PFSK-1 (cell line): Measurements from ENCODE around the gene ADAM15.

Experiments
- FOXP2 ChIP-seq: optimal IDR thresholded peaks from 2 replicates; pipeline ENCODE3; 2011; ENCODE audit warnings: borderline replicate concordance, control low read depth, inconsistent platforms; ENCODE audit not compliant: insufficient read depth; ENCODE audit errors: extremely low read length, extremely low read depth
- POLR2AphosphoS5 ChIP-seq: IDR thresholded peaks from 2 replicates; pipeline ENCODE4 v1.6.1; 2012; ENCODE audit warnings: low read depth, mild to moderate bottlenecking, control low read depth, low read length, moderate library complexity
- REST ChIP-seq, 2 experiments: IDR thresholded peaks; 2 replicates each; pipeline versions ENCODE4 v1.6.1 to v1.8.0; 2011 to 2012; ENCODE audit warnings: low read depth in 2 of 2, low read length in 2 of 2, control low read depth in 1 of 2, inconsistent platforms in 1 of 2, mild to moderate bottlenecking in 1 of 2, moderate library complexity in 1 of 2; ENCODE audit not compliant: insufficient read depth in 1 of 2
- SIN3A ChIP-seq: IDR thresholded peaks from 2 replicates; pipeline ENCODE4 v1.6.1; 2012; ENCODE audit warnings: mild to moderate bottlenecking, low read length, moderate library complexity, borderline replicate concordance; ENCODE audit not compliant: insufficient read depth
- TAF1 ChIP-seq: IDR thresholded peaks from 2 replicates; pipeline ENCODE4 v1.6.1; 2012; ENCODE audit warnings: low read length, control low read depth, borderline replicate concordance; ENCODE audit not compliant: insufficient read depth

The ADAM15 gene

GRCh38 chr1:155086128-155086741 lies 35.1 kb downstream of the ADAM15 start:
- no peak for TF ChIP-seq POLR2AphosphoS5
- TF ChIP-seq FOXP2, result no peak
- TF ChIP-seq TAF1, result no peak
- TF ChIP-seq SIN3A, result no peak
- TF ChIP-seq REST (IDR thresholded peaks at IDR 0.05; ENCODE audit: insufficient read depth in 1 of 2, low read depth in 2 of 2, low read length in 2 of 2), result no peak

- TF ChIP-seq SIN3A, result no peak
- TF ChIP-seq POLR2AphosphoS5, result no peak
Observed at GRCh38 chr1:155086856-155087535, 35.9 kb downstream of the ADAM15 start.

- TF ChIP-seq TAF1 (no peak), SIN3A (no peak), FOXP2 (no peak), POLR2AphosphoS5 (no peak), REST (IDR thresholded peaks at IDR 0.05; ENCODE audit: insufficient read depth in 1 of 2, low read depth in 2 of 2, low read length in 2 of 2) (no peak)
Observed at GRCh38 chr1:155091071-155092051, 40.2 kb downstream of the ADAM15 start.

GRCh38 chr1:155092131-155092530 lies 41.0 kb downstream of the ADAM15 start:
- TF ChIP-seq POLR2AphosphoS5 (no peak), TAF1 (no peak), REST (IDR thresholded peaks at IDR 0.05; ENCODE audit: insufficient read depth in 1 of 2, low read depth in 2 of 2, low read length in 2 of 2) (no peak), SIN3A (no peak), FOXP2 (no peak)

- no peak for TF ChIP-seq FOXP2
- TF ChIP-seq TAF1, result no peak
- no peak for TF ChIP-seq REST (IDR thresholded peaks at IDR 0.05; ENCODE audit: insufficient read depth in 1 of 2, low read depth in 2 of 2, low read length in 2 of 2)
- no peak for TF ChIP-seq SIN3A
- TF ChIP-seq POLR2AphosphoS5, result no peak
Observed at GRCh38 chr1:155092641-155093040, 41.5 kb downstream of the ADAM15 start.
